GM12873 (cell line): ENCODE results near the gene KSR2.

Experiments
- CTCF ChIP-seq: IDR thresholded peaks from 2 replicates; pipeline ENCODE4 v1.5.1; 2012; ENCODE audit warnings: low read depth, mild to moderate bottlenecking, moderate library complexity, low read length, control low read depth; ENCODE audit not compliant: insufficient read depth; ENCODE audit errors: missing control alignments

Gene KSR2

GRCh38 chr12:117807355-117807754 lies 161.4 kb downstream of the KSR2 start:
- no peak for TF ChIP-seq CTCF

- no peak for TF ChIP-seq CTCF
Measured at GRCh38 chr12:117805865-117806264, 162.9 kb downstream of the KSR2 start.

GRCh38 chr12:117803001-117803400 lies 165.8 kb downstream of the KSR2 start:
- no peak for TF ChIP-seq CTCF

- TF ChIP-seq CTCF = no peak
Measured at GRCh38 chr12:117797202-117797601, 171.6 kb downstream of the KSR2 start.

- TF ChIP-seq CTCF = no peak
Measured at GRCh38 chr12:117792877-117793424, 175.8 kb downstream of the KSR2 start.

GRCh38 chr12:117792471-117792870 lies 176.3 kb downstream of the KSR2 start:
- TF ChIP-seq CTCF = no peak

- TF ChIP-seq CTCF = no peak
Measured at GRCh38 chr12:117790948-117791347, 177.8 kb downstream of the KSR2 start.
